ENCODE data around the gene IL6R. TPM values are rescaled to one million over a fixed set of nuclear protein-coding genes. Genes with fewer than 3 reads are reported as not detected.
"Not testable (repeated sequence)": the region's sequence is repeated elsewhere in the genome, so short reads cannot be mapped to it uniquely, and the experiment has no call there.

The IL6R gene
- total RNA-seq, 1 donor from 2014 or later: 171 TPM

DNA sequence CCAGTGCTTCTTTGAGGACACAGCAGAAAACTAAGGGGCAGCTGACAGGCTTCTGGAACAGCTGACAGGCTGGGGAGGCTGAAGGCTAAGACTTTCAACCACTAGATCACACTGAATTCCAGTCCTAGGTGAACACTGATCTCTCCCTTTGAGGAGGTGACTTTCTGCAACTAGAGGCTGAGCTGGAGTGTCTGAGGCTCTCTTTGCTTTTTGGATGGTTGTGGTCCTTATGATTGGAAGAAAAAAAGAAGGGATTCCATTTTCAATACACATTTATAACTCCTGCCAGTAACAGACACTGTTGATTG is 1.4 kb downstream of the IL6R start:
- ATAC-seq (no peak), DNase-seq (ENCODE audit: low spot score) (no peak)

DNA sequence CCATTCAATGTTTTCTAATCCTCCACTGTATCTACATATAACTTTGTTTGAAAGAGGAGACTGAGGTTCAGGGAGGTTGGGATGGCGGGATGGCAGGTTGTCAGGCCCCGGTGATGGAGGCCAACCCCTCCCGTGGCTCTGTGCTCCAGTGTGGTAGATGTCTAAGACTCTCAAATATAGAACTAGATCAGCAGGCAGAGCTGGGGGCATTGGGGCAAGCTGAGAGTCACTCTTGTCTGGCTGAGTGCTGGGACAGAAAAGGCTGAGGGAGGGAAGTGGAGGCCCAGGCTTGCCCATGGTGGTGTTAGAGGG is 1.7 kb downstream of the IL6R start:
- ATAC-seq: no peak
- DNase-seq (ENCODE audit: low spot score): no peak

DNA sequence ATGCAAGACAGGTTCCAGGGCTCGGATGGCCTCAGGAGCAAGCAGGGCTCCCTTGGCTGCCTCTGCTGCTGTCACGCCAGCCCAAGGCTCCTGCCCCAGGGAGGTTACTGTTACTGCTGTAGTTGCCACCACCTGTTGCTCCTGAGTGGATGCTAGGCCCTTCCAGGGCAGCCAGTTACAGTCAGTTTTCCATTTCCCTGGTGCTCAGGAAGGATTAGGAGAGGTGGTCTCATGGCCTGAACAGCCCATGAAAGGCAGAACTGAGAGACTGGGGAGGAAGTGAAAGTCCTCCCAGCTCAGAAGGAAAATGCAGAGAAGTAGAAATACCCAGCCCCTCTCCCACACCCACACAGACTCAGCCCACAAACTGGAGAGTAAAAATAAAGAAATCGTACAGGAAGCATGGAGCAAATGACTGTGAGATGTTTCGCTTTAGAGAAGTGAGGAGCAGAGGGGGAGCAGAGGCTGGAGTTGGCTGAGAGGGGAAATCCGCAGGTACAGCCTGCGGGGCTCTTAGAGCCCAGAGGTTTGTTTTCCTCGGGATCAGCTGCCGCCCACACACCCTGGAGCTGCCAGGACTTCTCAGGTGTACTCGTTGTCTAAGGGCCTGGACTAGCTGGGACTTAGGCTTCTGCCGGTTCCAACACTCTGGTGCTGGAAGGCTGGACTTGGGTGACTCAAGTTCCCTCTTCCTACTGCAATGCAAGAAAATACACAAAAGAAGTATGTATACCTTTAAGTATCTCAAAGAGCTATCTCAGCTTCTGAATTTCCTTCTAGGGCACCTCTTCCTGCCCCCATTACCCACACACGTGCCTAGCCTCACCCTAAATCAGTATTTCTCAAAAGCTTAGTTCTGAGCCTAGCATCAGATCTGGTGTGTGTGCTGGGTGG is 2.3 kb downstream of the IL6R start:
- ATAC-seq (peak; percentile 5), DNase-seq (ENCODE audit: low spot score) (no peak)

DNA sequence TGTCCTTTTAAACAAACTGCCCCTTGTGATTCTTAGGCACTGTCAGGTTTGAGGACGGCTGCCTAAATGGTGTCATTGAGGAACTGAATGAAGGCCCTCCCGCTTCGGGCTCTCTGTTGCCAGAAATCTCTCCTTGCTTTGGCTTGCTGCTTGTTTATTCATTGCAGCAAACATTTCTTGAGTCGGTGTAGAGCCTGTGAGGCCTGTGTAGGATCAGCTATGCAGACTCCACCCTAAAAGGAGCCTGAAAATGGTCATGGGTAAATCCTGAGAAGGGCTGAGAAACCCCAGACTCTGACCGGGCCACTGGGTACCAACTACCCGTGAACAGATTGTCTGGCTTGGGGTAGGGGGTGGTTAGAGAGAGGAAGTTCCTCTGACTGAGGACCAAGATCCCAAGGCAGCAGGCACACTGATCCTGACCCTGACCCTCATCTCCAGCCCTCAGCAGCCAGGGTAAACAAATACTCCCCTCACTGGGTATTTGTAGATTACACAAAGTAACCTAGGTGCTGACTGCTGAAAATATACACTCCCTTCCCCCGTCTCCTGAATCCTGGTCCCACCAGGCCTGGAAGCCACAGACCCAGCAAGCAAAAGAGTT is 3.1 kb downstream of the IL6R start:
- peak; percentile 85 for DNase-seq (ENCODE audit: low spot score)
- peak; percentile 47 for ATAC-seq

DNA sequence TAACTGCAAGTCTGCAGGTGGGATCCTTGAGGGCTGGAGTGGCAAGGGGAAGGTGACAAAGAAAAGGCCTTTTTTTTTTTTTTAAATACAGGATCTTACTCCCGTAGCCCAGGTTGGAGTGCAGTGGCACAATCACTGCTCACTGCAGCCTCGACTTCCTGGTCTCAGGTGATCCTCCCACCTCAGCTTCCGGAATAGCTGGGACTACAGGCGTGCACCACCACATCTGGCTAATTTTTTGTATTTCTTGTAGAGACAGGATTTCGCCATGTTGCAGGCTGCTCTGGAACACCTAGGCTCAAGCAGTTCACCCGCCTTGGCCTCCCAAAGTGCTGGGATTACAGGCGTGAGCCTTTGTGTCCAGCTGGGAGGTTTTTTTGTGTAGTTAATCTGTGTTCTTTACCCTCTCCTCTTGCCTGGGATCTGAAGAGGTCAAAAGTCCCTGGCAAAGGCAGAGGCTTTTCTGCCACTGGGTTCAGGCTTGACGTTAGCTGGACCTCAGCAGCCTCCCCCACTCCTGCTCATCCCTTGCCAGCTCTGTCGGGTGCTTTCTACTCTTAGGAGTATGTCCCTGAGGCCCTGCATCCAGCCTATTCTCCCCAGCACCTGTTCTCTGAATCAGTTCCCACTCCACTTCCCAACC is 5.2 kb downstream of the IL6R start:
- peak; percentile 91 for DNase-seq (ENCODE audit: low spot score)
- peak; percentile 58 for ATAC-seq

DNA sequence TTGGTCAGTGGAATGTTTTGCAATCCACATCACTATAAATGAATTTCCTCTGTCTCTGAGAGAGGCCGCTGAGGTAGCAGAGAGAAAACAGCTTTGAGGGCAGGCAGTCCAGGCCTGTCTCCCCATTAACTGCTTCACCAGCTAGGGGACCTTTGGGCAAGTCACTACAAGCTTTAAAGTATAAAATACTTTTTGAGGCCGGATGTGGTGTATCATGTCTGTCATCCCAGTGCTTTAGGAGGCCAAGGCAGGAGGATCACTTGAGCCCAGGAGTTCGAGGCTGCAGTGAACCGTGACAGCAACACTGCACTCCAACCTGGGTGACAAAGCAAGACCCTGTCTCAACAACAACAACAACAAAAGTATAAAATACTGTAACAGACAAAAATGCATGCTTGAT is 6.4 kb downstream of the IL6R start:
- ATAC-seq: no peak
- DNase-seq (ENCODE audit: low spot score): no peak

DNA sequence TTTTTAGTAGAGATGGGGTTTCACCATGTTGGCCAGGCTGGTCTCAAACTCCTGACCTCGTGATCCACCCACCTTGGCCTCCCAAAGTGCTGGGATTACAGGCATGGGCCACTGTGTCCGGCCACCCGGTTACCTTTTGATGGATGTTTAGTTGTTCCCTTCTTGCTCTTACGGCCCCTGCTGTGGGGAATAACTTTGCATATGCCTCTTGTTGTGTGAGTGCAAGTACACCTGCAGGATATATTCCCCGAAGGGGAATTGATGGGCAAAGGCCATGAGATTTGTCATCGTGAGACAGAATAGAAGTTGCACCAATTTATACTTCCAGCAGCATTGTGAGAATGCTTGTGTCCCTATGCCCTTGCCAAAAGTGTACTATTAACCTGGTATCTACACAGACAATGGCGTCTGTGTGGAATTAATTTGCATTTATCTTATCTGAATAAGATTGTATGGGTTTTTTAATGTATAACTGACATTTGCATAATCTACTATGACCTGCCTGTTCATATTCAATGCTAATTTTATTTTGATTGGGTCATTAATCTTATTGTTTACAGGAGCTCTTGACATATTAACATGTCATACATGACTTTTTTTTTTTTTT is 8.1 kb downstream of the IL6R start:
- no peak for DNase-seq (ENCODE audit: low spot score)
- no peak for ATAC-seq

GRCh38 chr1:154414606-154415005 is 9.5 kb downstream of the IL6R start:
- DNase-seq (ENCODE audit: low spot score) (peak; percentile 95), ATAC-seq (peak; percentile 24)

GRCh38 chr1:154416471-154417337 is 11.6 kb downstream of the IL6R start:
- DNase-seq (ENCODE audit: low spot score) (no peak), ATAC-seq (no peak)

GRCh38 chr1:154417338-154417608 is 12.1 kb downstream of the IL6R start:
- ATAC-seq (no peak), DNase-seq (ENCODE audit: low spot score) (no peak)

DNA sequence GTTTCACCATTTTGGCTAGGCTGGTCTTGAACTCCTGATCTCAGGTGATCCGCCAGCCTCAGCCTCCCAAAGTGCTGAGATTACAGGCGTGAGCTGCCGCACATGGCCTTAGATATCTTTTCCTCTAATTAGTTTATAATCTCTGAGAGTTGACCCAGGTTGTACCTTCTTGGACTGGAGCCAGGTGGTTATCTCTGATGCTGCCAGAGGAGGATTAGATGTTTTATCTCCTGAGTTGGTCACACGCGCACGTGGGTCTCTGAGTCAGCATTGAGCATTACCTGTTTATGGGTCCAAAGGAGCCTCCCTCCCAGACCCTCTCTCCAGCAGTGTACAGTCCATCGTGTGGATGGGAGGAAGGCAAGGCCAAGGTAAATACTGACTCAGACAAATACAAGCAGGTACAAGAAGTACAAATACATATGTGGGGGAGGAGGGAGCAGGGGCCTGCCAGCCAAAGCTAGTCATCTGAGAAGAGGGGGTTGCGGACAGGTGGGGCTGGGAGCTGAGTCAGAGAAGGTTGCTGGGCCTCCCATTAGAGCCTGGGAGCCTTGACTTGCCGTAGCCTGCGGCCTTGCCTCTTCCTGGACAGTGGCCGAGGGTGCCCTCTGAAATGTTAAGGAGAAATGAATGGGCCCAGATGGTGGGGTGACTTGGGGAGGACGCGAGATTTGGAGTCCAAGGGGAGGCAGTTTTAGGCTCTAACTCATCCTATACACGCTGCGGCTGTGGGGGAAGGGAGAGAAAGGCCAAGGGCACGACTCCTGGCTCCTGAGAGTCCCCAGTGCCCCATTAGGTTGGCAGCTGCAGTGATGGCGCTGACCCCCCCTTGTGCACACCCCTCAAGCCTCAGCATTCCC is 13.1 kb downstream of the IL6R start:
- peak; percentile 61 for ATAC-seq
- DNase-seq (ENCODE audit: low spot score): peak; percentile 97

- ATAC-seq (peak; percentile 59), DNase-seq (ENCODE audit: low spot score) (peak; percentile 72)
Observed at GRCh38 chr1:154418923-154419619, 13.9 kb downstream of the IL6R start.

GRCh38 chr1:154419620-154420571 is 14.8 kb downstream of the IL6R start:
- ATAC-seq (peak; percentile 18), DNase-seq (ENCODE audit: low spot score) (peak; percentile 97)

- ATAC-seq: no peak
- no peak for DNase-seq (ENCODE audit: low spot score)
Observed at GRCh38 chr1:154420961-154421924, 16.1 kb downstream of the IL6R start.

GRCh38 chr1:154422049-154422448 is 16.9 kb downstream of the IL6R start:
- not testable (repeated sequence) for ATAC-seq

DNA sequence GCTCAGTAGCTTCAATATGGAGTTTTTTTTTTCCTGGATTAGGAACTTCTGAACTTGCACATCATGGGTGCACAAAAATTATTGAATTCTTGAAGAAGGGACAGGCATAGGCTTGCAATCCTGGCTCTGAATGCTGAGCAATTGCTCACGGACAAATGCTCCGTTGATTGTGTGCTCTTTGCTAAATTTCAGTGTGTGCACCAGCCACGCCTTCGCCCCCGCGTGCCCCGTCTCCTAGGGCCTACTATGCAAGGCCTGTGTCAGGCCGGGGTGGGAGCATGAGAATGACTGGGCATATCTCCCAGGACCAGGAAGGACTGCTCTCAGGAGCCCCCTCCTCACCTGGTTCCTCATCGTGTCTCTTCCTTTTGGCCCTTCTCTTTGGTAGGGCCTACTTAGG is 17.4 kb downstream of the IL6R start:
- DNase-seq (ENCODE audit: low spot score) (no peak), ATAC-seq (no peak)

More at GRCh38 chr1:154422049-154422448, 16.9 kb downstream of the IL6R start:
- not testable (repeated sequence) for DNase-seq (ENCODE audit: low spot score)

- ATAC-seq: no peak
Observed at GRCh38 chr1:154423304-154423987, 18.3 kb downstream of the IL6R start.

More at GRCh38 chr1:154423304-154423987, 18.3 kb downstream of the IL6R start:
- no peak for DNase-seq (ENCODE audit: low spot score)

Measured in left lobe of liver (tissue), 2 donors.